Skeletal muscle cell (primary cell): ENCODE results near the gene TMEM135.
"Not testable (repeated sequence)": the region's sequence is repeated elsewhere in the genome, so short reads cannot be mapped to it uniquely, and the experiment has no call there.

Source experiments
- DNase-seq: peaks from one replicate; pipeline ENCODE4 v3.0.0-alpha.2; 2010; ENCODE audit warnings: low read depth
- H3K4me3 ChIP-seq: 2 replicates; pipeline ENCODE4 v1.5.1; 2011; ENCODE audit warnings: low read depth, mild to moderate bottlenecking, control low read depth, low read length, moderate library complexity

TMEM135 gene

DNA sequence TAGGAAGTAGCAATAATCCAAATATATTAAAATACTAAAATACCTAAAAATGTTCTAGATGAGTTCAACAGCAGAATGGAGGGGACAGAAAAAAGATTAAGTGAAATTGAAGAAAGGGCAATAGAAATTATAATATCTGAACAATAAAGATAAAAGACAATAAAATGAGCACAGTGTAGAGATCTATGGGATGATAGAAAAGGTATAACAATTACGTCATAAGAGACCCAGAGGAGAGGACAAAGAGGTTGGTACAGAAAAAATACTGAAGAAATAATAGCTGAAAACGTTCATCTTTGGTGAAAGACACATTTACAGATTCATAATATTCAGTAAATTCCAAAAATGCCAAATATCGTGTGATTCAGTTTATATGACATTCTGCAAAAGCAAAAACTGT, 143.4 kb downstream of the TMEM135 start:
- H3K4me3 ChIP-seq: no peak overlapping the region
- DNase-seq: no peak

DNA sequence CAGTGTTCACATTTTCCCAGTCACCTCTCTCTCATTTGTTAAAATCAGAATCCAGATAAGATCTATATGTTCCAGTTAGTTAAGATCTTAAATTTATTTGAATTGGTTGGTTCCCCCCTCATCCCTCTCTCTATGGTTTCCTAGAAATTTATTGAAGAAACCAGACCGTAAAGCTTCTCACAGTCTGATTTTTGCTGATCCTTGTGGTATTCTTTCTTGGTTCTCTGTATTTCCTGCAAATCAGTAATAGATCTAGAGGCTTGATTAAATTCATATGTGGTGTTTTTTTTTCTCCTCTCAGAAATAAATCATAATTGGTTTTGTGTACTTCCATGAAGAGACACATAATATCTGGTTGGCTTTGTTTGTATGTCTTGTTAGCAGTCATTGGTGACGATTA, 147.5 kb downstream of the TMEM135 start:
- H3K4me3 ChIP-seq: no peak overlapping the region
- DNase-seq: no peak

- no peak overlapping the region for H3K4me3 ChIP-seq
- no peak for DNase-seq
Observed at GRCh38 chr11:87187076-87187475, 149.3 kb downstream of the TMEM135 start.

DNA sequence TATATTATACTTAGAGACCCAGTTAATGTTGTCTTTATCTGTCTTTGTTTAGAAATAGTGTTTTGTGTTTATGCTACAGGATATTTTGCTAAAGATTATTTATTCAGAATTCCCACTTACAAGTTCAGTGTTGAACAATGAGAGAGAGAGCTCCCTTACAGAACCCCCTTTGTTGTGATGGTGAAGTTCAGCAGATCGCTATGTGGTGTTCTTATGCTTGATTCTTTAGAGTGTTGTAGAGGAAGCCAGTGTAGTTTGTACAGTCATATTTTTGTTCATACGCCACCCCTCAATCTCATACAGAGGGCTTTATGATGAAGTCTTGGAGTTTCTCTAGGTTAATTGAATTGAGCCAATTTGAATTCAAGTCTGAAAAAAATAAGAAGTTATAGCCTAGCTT, 150.2 kb downstream of the TMEM135 start:
- DNase-seq: no peak
- no peak overlapping the region for H3K4me3 ChIP-seq

DNA sequence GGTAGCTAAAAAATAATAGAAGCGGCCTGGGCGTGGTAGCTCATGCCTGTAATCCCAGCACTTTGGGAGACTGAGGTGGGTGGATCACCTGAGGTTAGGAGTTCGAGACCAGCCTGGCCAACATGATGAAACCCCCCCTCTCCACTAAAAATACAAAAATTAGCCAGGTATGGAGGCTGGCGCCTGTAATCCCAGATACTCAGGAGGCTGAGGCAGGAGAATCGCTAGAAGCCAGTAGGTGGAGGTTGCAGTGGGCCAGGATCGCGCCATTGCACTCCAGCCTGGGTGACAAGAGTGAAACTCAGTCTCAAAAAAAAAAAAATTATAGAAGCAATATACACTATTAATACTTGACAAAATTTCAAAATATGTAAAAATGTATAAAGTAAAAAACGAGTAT, 150.7 kb downstream of the TMEM135 start:
- DNase-seq: not testable (repeated sequence)

GRCh38 chr11:87188921-87189320, 151.2 kb downstream of the TMEM135 start:
- not testable (repeated sequence) for DNase-seq, H3K4me3 ChIP-seq

More for the DNA sequence above, 150.7 kb downstream of the TMEM135 start:
- H3K4me3 ChIP-seq: not testable (repeated sequence)

DNA sequence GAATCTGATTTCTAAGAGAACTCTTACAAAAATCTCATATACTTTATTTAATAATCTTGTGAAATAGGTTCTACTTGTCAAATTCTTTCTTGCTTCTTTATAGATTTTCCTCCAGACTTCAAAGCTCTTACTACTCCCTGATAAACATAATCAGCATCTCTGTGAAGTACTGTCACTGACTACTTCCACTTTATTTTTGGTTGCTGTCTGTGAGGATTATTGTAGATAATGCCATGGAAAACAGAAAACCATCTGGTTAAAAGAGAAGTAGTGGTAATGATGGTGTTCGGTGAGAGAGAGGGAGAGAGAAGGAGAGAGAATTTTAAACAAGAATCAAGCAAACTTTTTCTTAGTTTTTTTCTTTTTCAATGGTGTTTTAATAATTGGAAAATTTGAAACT, 152.3 kb downstream of the TMEM135 start:
- no peak for DNase-seq
- no peak overlapping the region for H3K4me3 ChIP-seq

DNA sequence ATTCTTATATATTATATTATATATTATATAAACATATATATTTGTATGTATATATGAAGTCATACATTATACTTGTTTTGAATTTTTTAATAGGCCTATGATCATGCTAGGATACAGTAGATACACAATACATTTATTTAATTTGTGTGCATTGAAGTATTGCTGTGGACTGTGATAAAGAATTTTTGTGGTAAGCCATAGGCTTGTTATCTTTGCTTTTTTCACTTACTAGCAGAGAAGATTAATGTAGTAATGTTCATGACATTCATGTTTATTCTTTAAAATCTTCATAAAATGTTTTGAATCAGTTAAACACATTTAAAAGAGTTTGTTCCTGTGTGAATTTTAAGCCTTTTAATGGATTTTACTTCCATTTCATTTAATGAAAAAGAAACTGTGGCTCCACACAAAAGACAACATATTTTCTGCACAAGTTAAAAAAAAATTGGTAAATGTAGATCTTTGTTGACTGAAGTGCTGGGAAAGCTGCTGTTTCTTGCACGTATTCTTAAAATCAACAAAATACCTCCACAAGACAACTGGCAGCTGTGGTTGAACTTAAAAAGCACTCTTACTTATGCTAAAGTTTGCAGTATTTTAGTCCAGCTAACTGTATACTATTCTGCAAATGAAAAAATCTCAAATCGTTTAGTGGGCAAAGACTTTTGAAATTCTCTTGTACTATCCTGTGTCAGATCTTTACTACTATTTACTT, 156.2 kb downstream of the TMEM135 start:
- no peak for DNase-seq

DNA sequence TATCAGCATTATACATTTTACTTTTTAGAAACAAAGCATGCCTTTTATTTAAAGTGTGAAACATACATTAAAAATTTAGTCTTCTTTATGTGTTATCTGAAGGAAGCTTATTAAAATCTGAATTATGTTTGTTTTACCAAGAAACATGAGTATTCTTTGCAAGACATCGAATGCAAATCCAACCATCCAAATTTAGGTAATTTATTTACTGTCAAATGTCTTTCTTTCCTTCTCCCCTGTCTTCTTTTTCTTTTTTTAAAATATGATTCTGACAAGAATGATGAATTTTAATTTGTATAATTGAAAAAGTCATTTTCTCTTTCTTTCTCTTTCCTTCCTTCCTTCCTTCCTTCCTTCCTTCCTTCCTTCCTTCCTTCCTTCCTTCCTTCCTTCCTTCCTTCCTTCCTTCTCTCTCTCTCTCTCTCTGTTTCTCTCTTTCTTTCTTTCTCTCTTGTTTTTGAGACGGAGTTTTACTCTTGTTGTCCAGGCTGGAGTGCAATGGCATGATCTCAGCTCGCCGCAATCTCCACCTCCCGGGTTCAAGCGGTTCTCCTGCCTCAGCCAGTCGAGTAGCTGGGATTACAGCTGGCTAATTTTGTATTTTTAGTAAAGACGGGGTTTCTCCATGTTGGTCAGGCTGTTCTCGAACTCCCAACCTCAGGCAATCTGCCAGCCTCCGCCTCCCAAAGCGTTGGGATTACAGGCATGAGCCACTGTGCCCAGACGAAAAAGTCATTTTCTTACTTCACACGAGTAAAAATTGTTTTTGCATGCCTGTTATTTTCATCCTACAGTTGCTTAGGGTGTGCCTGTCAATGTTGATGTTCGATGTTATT, 157.5 kb downstream of the TMEM135 start:
- DNase-seq: no peak
- no peak overlapping the region for H3K4me3 ChIP-seq

More for the DNA sequence above, 156.2 kb downstream of the TMEM135 start:
- no peak overlapping the region for H3K4me3 ChIP-seq

GRCh38 chr11:87198266-87198881, 160.6 kb downstream of the TMEM135 start:
- H3K4me3 ChIP-seq: no peak overlapping the region

GRCh38 chr11:87201376-87201775, 163.6 kb downstream of the TMEM135 start:
- DNase-seq: no peak
- no peak overlapping the region for H3K4me3 ChIP-seq

More at GRCh38 chr11:87198266-87198881, 160.6 kb downstream of the TMEM135 start:
- no peak for DNase-seq

DNA sequence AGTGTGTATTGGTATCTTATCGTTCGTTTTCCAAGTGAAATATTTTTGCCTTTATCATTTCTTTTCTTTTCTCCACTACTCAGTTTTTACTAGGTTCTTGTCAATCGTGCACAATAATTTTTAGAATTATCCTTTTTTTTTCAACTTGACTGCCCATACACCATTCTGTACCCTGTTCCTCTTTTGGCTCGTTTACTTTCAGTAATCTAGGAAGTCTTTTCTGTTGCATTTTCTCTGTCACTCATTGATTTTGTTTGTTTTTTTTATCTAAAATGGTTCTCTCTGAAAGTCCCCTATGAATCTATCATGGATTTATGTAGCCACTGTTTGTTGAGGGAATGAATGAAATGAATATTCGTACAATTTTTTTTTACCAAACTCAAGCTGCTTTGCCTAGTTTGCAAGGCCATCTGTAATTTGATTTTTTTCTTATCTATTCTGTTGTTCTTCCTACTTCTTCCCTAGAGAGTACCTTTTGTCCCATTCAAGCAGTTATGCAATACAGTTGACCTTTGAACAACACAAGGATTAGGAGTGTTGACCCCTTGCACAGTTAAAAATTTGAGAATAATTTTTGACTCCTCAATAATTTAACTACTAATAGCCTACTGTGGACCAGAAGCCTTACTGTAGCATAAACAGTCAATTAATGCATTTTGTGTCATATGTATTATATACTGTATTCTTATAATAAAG, 166.3 kb downstream of the TMEM135 start:
- no peak for DNase-seq
- no peak overlapping the region for H3K4me3 ChIP-seq

- DNase-seq: no peak
- H3K4me3 ChIP-seq: no peak overlapping the region
Observed at GRCh38 chr11:87212891-87213290, 175.2 kb downstream of the TMEM135 start.

DNA sequence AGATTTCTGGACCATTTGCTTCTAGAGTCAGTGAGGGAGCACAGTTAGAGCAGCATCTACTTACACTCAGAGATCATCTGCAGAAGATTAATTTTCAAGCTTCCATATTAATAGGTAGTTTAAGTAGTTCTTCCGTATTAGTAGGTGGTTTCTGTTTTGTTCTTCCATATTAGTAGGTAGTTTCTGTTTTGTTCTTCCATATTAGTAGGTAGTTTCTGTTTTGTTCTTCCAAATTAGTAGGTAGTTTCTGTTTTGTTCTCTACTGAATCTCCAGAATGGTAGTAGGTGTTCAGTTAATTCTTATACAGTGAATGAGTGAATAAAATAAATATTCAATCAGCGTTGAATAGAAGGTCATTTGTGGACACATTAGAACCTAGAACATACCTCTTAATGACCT, 175.7 kb downstream of the TMEM135 start:
- no peak for DNase-seq
- H3K4me3 ChIP-seq: no peak overlapping the region

DNA sequence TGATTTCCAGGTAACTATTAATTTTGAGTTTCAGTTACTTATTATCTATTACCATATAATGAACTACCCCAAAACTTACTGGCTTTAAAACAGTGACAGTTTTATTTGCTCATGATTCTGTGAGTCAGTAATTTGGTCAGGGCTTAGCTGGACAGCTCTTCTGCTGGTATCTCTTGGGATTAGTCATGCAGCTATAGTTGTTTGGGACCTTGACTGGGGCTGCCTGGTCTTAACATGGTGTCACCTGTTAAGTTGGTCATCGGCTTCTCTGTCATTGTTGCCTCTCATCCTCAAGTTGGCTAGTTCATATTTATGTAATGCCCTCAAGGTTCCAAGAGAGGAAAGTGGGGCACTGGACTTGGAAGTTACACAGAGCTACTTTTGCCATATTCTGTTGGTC, 177.5 kb downstream of the TMEM135 start:
- H3K4me3 ChIP-seq: no peak overlapping the region
- no peak for DNase-seq

DNA sequence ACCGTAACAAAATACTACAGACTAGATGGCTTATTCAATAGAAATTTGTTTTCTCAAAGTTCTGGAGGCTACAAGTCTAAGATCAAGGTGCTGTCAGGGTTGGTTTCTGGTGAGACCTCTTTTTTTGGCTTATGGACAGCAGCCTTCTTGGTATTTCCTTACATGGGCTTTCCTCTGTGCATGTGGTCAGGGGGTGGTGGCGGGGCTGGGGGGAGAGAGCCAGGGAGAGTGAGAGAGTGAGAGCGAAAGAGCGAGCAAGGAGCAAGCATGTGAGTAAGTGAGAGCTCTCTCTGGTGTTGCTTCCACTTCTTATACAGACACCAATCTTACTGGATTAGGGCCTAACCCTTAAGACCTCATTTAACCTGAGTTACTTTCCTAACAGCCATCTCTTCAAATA, 181.5 kb downstream of the TMEM135 start:
- DNase-seq: no peak

DNA sequence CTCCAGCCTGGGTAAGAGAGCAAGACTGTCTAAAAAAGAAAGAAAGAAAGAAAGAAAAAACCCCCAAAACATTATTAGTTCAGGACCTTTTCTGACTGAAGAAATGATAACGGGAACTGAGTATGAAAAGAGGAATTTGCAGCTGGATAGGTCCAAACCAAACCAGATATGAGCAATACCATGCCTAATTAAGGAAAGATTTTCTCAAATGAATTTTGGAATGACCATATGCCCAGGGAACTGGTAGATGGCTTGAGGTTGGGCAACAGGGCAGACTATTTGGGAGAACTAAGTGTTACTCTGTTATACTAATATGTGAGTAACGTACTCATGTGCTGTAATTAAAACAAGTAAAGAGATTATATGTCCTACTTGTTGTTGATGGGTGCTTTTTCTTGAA, 186.1 kb downstream of the TMEM135 start:
- H3K4me3 ChIP-seq: no peak overlapping the region
- no peak for DNase-seq

More for the DNA sequence above, 181.5 kb downstream of the TMEM135 start:
- H3K4me3 ChIP-seq: no peak overlapping the region

GRCh38 chr11:87224486-87224885, 186.8 kb downstream of the TMEM135 start:
- no peak for DNase-seq

GRCh38 chr11:87228820-87229219, 191.1 kb downstream of the TMEM135 start:
- no peak overlapping the region for H3K4me3 ChIP-seq
- no peak for DNase-seq

More at GRCh38 chr11:87224486-87224885, 186.8 kb downstream of the TMEM135 start:
- no peak overlapping the region for H3K4me3 ChIP-seq

- no peak overlapping the region for H3K4me3 ChIP-seq
- DNase-seq: no peak
Observed at GRCh38 chr11:87230995-87231394, 193.3 kb downstream of the TMEM135 start.
